HG02610 (cell line): ENCODE results near the gene NGRN.
"Not testable (repeated sequence)": the region's sequence is repeated elsewhere in the genome, so short reads cannot be mapped to it uniquely, and the experiment has no call there.

ENCODE experiments used
- ATAC-seq: cut with Tn5 transposase; IDR thresholded peaks from one replicate; pipeline ENCODE4 v1.9.1; 2021; ENCODE audit warnings: mild to moderate bottlenecking, moderate library complexity; ENCODE audit not compliant: unreplicated experiment

The NGRN gene

GRCh38 chr15:90234096-90234988, 31.1 kb upstream of the NGRN start, which contains the start of gene GDPGP1:
Gene GDPGP1, plus strand, starts transcription at chr15:90234209. Its CDS starts 6,700 bp downstream, at chr15:90240909.
- peak; percentile 73 for ATAC-seq

- ATAC-seq, result no peak
Observed at GRCh38 chr15:90239371-90239770, 26.1 kb upstream of the NGRN start.

GRCh38 chr15:90240856-90241255, 24.6 kb upstream of the NGRN start:
- ATAC-seq, result no peak

GRCh38 chr15:90241343-90242192, 23.9 kb upstream of the NGRN start:
- ATAC-seq, result no peak

GRCh38 chr15:90243943-90244639, 21.4 kb upstream of the NGRN start:
- no peak for ATAC-seq

GRCh38 chr15:90248789-90249202, 16.7 kb upstream of the NGRN start:
- ATAC-seq, result no peak

- ATAC-seq, result peak; percentile 45
Observed at GRCh38 chr15:90249203-90249863, 16.1 kb upstream of the NGRN start, which contains the start of gene TTLL13. Gene TTLL13, plus strand, starts transcription at chr15:90249556. Its CDS starts 1,075 bp downstream, at chr15:90250631.

- ATAC-seq, result no peak
Observed at GRCh38 chr15:90257776-90258175, 7.7 kb upstream of the NGRN start.

GRCh38 chr15:90259524-90259923, 5.9 kb upstream of the NGRN start:
- ATAC-seq, result peak; percentile 87

- ATAC-seq, result not testable (repeated sequence)
Observed at GRCh38 chr15:90260731-90261130, 4.7 kb upstream of the NGRN start.

GRCh38 chr15:90261811-90262210, 3.7 kb upstream of the NGRN start:
- no peak for ATAC-seq

GRCh38 chr15:90262426-90262825, 3.0 kb upstream of the NGRN start:
- ATAC-seq, result no peak

GRCh38 chr15:90264671-90265070, 801 bp upstream of the NGRN start:
- ATAC-seq, result no peak

- peak; percentile 16 for ATAC-seq
Observed at GRCh38 chr15:90266061-90266431, 574 bp downstream of the NGRN start.

- no peak for ATAC-seq
Observed at GRCh38 chr15:90266485-90266884, 1.0 kb downstream of the NGRN start.

GRCh38 chr15:90268415-90268814, 2.9 kb downstream of the NGRN start:
- no peak for ATAC-seq

- ATAC-seq, result no peak
Observed at GRCh38 chr15:90270502-90271150, 5.2 kb downstream of the NGRN start.

- ATAC-seq, result no peak
Observed at GRCh38 chr15:90271459-90272166, 6.1 kb downstream of the NGRN start.

GRCh38 chr15:90278467-90278866, 13.0 kb downstream of the NGRN start:
- ATAC-seq, result not testable (repeated sequence)
